IPS-11a (cell line): ENCODE results near the gene KCNJ4.

ENCODE experiments used
- H3K4me3 ChIP-seq: one replicate; pipeline ENCODE4 v1.5.1; 2013; ENCODE audit warnings: low read depth, low read length, control low read depth

KCNJ4 gene

GRCh38 chr22:38455076-38455529 is at the start of gene KCNJ4:
Gene KCNJ4 (minus strand): TSS chr22:38455199. CDS start chr22:38428132, 27,067 bp downstream.
- peak within 1 kb of the TSS; percentile 33 for H3K4me3 ChIP-seq

DNA sequence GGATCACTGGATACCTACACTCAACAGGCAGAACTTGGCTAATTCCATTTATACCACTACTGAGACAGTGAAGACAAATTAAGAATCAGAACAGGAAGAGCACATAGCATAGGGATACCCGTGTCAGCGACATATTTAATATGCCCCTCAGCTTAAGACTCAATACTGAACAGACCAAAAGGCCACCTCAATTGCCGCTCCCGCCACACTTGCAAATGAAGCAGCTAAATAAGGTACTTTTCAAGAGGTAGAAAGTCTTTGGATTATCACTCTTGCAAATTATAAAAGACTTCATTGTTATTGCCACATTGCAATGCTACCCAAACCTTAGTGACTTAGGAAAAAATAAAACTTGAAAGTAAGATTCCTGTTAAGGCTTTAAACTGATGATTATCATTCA is 48.0 kb upstream of the KCNJ4 start:
- no peak overlapping the region for H3K4me3 ChIP-seq

DNA sequence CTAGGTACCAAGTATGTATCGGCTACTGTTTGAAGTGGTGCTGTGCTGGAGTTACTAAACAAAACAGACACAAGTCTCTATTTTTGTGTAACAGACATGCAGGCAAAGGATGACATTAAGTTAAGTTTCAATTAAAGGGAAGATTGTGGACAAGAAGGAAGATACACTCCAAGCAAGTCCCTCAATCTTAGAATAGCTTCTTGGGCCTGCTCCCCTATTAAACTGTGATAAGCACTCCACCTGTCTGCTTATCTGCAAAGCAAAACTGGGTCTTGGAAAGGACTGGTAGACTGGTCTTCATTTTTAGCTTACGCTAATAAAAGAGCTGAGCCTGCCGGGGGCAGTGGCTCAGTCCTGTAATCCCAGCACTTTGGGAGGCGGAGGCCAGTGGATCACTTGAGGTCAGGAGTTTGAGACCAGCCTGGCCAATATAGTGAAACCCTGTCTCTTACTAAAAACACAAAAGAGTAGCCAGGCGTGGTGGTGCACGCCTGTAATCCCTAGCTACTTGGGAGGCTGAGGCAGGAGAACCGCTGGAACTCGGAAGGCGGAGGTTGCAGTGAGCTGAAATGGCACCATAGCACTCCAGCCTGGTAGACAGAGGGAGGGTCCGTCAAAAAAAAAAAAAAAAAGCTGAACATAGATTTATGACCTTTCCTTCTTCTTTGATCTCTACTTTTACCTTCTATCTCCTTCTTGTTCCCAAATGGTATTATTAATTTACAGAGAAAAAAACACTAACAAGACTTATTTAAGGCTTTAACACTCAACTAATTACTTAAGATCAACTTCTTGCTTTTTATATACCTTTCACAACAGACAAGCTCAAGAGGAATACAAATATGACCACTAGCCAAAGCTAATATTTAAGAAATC is 47.0 kb upstream of the KCNJ4 start:
- no peak overlapping the region for H3K4me3 ChIP-seq

DNA sequence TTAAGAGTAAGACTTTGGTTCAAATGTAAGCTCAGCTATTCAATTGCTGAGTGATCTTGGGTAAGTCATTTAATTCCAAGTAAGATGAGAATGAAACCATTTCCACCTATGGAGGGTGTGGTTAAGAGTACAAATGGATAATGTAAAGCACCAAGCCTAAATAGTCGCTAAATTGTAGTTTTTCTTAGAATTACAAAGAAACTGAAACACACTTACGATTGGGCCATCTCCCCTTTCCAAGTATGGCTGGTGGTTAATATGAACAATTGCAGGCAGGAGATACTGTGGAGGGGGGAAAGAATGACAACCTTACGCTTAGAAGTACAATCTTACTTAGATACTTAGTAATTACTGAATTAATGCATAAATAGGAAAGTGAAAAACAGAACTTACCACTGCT is 42.9 kb upstream of the KCNJ4 start:
- no peak overlapping the region for H3K4me3 ChIP-seq

DNA sequence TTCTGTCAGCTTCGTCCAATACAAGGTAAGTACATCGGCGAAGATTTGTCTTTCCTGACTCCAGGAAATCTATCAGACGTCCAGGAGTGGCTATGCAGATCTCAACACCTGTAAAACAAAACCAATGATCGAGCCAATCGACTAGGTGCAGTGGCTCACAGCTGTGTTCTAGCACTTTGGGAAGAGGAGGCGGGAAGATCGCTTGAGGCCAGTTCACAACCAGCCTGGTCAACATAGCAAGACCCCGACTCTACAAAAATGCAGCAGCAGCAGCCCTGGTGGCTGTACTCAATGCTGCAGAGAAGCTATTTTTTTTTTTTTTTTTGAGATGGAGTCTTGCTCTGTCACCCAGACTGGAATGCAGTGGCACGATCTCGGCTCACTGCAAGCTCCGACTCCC is 39.9 kb upstream of the KCNJ4 start:
- H3K4me3 ChIP-seq, result no peak overlapping the region

DNA sequence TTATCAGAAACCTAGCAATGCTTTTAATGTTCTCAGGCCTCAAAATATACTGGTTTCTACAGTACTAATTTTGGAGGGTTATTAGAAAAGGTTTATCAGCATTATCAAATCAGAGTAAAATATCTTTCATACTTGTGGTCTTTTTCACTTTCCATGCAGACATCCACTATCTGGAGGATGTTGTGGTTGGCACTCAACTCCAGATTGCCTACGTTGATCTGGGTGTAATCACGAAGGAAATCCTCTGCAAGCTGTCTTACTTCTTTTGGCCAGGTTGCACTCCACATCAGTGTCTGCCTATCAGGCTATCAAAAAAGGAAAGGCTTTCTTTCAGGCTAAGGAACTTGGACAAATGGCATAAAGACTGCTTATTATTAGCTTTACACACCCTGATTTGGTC is 39.5 kb upstream of the KCNJ4 start:
- no peak overlapping the region for H3K4me3 ChIP-seq

DNA sequence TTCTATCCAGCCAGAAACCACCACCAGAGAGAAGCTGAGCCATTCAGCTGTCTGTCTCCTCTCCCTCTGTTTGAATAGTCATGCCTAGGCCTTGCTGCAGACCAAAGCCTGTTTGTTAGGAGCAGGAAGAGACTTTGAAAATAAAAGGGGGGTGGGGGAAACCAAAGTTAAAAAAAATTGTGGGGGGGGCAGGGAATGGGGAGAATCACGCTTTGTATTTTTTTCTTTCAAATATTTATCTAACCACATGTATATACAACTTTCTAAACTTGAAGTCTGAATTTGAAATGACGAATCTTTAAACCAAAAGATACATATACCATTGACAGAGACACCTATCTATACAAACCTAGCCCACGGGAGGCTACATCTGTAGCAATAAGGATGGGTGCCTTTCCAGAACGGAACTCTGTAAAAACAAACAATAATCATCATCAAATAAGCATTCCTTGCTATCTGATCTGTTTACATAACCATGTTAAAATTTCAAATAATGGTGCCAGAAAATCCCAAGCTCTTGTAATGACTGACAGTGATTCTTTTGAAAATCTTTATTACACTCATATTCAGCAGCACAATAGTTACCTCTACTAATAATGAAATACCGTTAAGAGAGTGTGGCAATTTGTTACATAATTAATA is 36.8 kb upstream of the KCNJ4 start:
- H3K4me3 ChIP-seq, result no peak overlapping the region

- no peak overlapping the region for H3K4me3 ChIP-seq
Measured at GRCh38 chr22:38490915-38491314, 35.9 kb upstream of the KCNJ4 start.

DNA sequence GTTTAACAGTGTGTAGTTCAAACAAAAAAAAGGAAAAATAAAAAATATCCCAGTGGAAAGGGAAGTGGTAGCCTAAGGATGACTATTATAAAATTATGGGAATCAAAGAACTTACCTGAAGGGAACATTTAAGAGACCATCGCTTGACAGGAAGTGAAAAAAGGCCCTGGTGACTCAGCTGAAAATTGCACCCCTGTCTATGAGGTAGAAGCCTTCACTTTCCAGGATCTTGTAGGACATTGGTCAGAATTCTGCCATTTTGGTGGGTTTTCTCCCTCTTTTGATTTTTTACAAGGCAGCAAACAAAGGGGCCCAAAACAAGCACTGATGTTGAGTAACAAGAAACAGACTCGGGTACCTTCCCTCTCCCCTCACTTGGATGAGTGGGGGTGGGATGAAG is 35.5 kb upstream of the KCNJ4 start:
- no peak overlapping the region for H3K4me3 ChIP-seq

- H3K4me3 ChIP-seq, result no peak overlapping the region
Measured at GRCh38 chr22:38489561-38490145, 34.7 kb upstream of the KCNJ4 start.

GRCh38 chr22:38489142-38489541 is 34.1 kb upstream of the KCNJ4 start:
- H3K4me3 ChIP-seq, result no peak overlapping the region

GRCh38 chr22:38487946-38488345 is 32.9 kb upstream of the KCNJ4 start:
- no peak overlapping the region for H3K4me3 ChIP-seq

DNA sequence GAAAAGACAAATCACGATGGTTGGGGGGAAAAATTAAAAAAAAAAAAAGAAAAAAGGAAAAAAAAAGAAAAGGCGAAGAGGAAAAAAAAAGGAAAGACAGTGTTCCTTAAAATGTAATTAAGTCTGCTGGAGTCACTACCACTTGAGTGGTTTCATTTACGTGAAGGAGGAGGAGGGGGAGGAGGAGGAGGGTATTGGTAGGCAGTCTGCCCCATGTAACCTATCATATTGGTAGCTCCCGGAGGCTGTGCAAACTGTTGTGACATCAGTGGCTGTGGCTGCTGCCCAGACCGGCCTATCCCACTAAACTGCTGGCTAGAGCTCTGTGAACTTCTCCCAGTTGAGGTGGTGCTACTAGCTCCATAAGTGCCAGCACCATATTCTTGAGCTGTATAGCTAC is 30.8 kb upstream of the KCNJ4 start:
- no peak overlapping the region for H3K4me3 ChIP-seq

GRCh38 chr22:38484244-38484643 is 29.2 kb upstream of the KCNJ4 start:
- no peak overlapping the region for H3K4me3 ChIP-seq

DNA sequence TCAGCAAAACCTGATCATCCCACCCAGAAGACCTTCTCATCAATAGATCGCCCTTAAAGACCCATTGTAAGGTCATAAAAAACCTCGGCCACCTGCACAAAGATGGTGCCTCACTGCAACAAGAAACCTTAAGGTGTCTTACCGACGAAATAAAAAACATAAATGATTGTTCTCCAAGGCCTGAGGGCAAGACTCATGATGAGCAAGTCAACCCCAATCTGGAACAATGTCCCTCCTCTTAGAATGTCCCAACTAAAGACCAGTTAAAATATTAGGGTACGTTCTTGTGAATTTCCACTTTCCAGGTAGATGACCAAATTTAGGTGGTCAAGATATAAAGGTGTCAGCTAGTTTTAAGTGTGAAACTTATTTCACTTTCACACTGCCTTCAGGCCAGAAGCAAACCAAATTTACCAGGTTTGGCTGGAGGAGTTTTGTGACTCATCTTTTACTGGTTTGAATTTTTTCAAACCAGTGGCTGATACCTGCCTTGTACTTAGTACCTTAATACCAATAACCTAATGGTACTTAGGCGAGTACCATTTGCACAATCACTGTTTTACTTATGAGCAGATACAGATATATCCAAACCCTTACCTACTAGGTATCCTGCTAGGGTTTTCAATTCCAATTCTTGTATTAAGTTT is 27.8 kb upstream of the KCNJ4 start:
- no peak overlapping the region for H3K4me3 ChIP-seq

- no peak overlapping the region for H3K4me3 ChIP-seq
Measured at GRCh38 chr22:38481871-38482332, 26.9 kb upstream of the KCNJ4 start.

GRCh38 chr22:38481162-38481870 is 26.3 kb upstream of the KCNJ4 start:
- no peak overlapping the region for H3K4me3 ChIP-seq

GRCh38 chr22:38479096-38479837 is 24.3 kb upstream of the KCNJ4 start:
- H3K4me3 ChIP-seq, result no peak overlapping the region

- no peak overlapping the region for H3K4me3 ChIP-seq
Measured at GRCh38 chr22:38477585-38477984, 22.6 kb upstream of the KCNJ4 start.

DNA sequence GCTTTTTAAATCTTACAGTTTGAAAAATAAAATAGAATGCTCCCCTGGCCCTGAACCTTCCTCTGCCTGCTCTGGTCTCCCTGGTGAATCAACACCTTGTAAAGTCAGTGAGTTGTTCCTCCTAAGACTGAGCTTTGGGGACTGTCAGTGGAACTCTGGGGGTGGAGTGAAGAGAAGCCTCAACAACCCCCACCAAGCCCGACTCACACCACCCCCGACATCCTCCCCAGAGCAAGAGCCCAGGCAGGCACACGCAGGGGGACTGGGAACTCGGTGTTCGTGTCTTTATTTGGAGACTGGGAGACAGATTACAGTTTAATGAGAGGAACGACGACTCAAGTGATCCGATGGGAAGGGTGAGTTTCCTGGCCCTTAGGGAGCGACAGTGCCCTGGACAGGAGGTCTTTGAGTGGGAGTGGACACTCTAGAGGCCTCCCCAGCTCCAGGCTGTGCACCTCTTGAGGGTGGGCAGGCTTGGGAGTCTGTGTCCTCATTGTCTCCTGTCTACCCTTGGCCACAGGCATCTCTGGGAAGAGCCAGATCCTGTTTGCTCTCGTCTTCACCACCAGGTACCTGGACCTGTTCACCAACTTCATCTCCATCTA is 19.1 kb upstream of the KCNJ4 start:
- no peak overlapping the region for H3K4me3 ChIP-seq
